Duodenal mucosa (tissue), 2 donors: Measurements from ENCODE around the gene SPTBN4.
"Not testable (repeated sequence)": the region's sequence is repeated elsewhere in the genome, so short reads cannot be mapped to it uniquely, and the experiment has no call there.

Experiments
- H3K27ac ChIP-seq: one replicate; pipeline ENCODE4 v1.7.0; 2013; ENCODE audit warnings: low read depth, low read length
- H3K27me3 ChIP-seq, 2 donors: one replicate each; pipeline ENCODE4 v1.7.0; 2013; ENCODE audit warnings: low read length in 2 of 2, control low read depth in 1 of 2; ENCODE audit not compliant: insufficient read depth in 2 of 2, control insufficient read depth in 1 of 2
- H3K36me3 ChIP-seq, 2 donors: one replicate each; pipeline ENCODE4 v1.7.0; 2013; ENCODE audit warnings: low read length in 2 of 2, control low read depth in 1 of 2; ENCODE audit not compliant: insufficient read depth in 2 of 2, control insufficient read depth in 1 of 2
- H3K4me1 ChIP-seq, 2 donors: one replicate each; pipeline ENCODE4 v1.7.0; 2013; ENCODE audit warnings: low read length in 2 of 2, control low read depth in 1 of 2; ENCODE audit not compliant: insufficient read depth in 2 of 2, control insufficient read depth in 1 of 2
- H3K4me3 ChIP-seq, 2 donors: one replicate each; pipeline ENCODE4 v1.7.0; 2013; ENCODE audit warnings: low read length in 2 of 2, low read depth in 1 of 2
- H3K9ac ChIP-seq, 2 donors: one replicate each; pipeline ENCODE4 v1.7.0; 2013; ENCODE audit warnings: low read length in 2 of 2, low read depth in 1 of 2
- H3K9me3 ChIP-seq, 2 donors: one replicate each; pipeline ENCODE4 v1.7.0; 2013; ENCODE audit warnings: low read length in 2 of 2, control low read depth in 1 of 2; ENCODE audit not compliant: control insufficient read depth in 1 of 2

Gene SPTBN4

DNA sequence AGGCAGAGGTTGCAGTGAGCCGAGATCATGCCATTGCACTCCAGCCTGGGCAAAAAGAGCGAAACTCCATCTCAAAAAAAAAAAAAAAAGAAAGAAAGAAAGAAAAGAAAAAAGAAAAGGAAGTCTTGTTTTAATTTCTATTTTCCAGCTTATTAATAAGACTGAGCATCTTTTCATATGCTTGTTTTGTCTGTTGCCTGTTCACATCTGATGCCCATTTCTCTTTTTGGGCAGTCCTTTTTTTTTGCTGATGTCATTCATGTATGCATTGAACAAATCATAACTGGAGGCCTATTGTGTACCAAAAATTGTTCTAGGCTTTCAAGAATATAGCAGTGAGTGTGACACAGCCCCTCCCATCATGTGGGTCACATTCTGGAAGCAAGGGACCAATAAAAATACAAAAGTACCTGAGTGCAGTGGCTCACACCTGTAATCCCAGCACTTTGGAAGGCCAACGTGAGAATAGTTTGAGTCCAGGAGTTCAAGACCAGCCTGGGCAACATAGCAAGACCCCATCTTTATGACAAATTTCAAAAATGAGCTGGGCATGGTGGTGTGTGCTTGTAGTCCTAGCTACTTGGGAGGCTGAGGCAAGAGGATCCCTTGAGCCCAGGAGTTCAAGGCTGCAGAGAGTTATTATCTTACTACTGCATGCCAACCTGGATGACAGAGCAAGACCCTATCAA is 79.5 kb downstream of the SPTBN4 start:
- peaks cover 4 to 10% of the 10 kb centered on the region in 2 donors for H3K27me3 ChIP-seq
- H3K9ac ChIP-seq, H3K9me3 ChIP-seq, H3K27ac ChIP-seq, H3K4me1 ChIP-seq, H3K4me3 ChIP-seq, H3K36me3 ChIP-seq: not testable (repeated sequence)

DNA sequence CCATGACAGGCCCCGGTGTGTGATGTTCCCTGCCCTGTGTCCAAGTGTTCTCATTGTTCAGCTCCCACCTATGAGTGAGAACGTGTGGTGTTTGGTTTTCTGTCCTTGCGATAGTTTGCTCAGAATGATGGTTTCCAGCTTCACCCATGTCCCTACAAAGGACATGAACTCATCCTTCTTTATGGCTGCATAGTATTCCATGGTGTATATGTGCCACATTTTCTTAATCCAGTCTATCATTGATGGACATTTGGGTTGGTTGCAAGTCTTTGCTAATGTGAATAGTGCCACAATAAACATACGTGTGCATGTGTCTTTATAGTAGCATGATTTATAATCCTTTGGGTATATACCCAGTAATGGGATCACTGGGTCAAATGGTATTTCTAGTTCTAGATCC is 80.4 kb downstream of the SPTBN4 start:
- not testable (repeated sequence) for H3K36me3 ChIP-seq, H3K27ac ChIP-seq, H3K9me3 ChIP-seq, H3K9ac ChIP-seq, H3K4me3 ChIP-seq, H3K4me1 ChIP-seq
- H3K27me3 ChIP-seq, result peaks cover 4 to 10% of the 10 kb centered on the region in 2 donors

DNA sequence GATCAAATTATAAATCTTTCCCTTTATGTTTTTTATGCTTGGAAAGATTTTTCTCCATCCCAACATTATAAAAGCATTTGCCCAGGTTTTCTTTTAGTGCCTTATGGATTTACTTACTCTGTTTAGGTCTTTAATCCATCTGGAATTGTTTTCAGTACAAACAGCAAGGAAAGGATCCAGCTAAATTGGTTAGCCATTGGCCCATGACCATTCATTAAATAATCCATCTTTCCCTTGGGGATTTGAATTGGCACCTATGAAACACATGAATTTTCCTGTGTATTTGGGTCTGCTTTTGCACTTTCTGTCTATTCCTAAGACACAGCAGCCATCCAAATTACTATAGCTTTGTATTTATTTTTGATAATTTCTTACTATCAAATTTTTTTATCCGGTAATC is 81.0 kb downstream of the SPTBN4 start:
- H3K27me3 ChIP-seq, result peaks cover 4 to 12% of the 10 kb centered on the region in 2 donors
- no peaks in the 10 kb centered on the region for H3K9me3 ChIP-seq
- H3K27ac ChIP-seq, result no peak overlapping the region
- no peaks in the 10 kb centered on the region for H3K4me1 ChIP-seq
- H3K9ac ChIP-seq, result no peak overlapping the region
- H3K36me3 ChIP-seq, result no peaks in the 10 kb centered on the region
- H3K4me3 ChIP-seq, result no peak overlapping the region

- Histone ChIP-seq H3K4me1 (no peaks in the 10 kb centered on the region), H3K9me3 (no peaks in the 10 kb centered on the region), H3K4me3 (no peak overlapping the region), H3K9ac (no peak overlapping the region), H3K27me3 (peaks cover 11 to 19% of the 10 kb centered on the region in 2 donors), H3K36me3 (no peaks in the 10 kb centered on the region), H3K27ac (no peak overlapping the region)
These were observed 82.4 kb downstream of the SPTBN4 start for GRCh38 chr19:40549007-40549708.

GRCh38 chr19:40550951-40551350 is 84.2 kb downstream of the SPTBN4 start:
- Histone ChIP-seq H3K4me3 (no peak overlapping the region), H3K27ac (no peak overlapping the region), H3K4me1 (no peaks in the 10 kb centered on the region), H3K27me3 (peaks cover 18 to 32% of the 10 kb centered on the region in 2 donors), H3K9me3 (no peaks in the 10 kb centered on the region), H3K36me3 (no peaks in the 10 kb centered on the region), H3K9ac (no peak overlapping the region)

- H3K36me3 ChIP-seq, result no peaks in the 10 kb centered on the region
- no peak overlapping the region for H3K27ac ChIP-seq
- H3K9ac ChIP-seq, result no peak overlapping the region
- no peaks in the 10 kb centered on the region for H3K9me3 ChIP-seq
- H3K4me1 ChIP-seq, result no peaks in the 10 kb centered on the region
- H3K27me3 ChIP-seq, result peaks cover 18 to 35% of the 10 kb centered on the region in 2 donors
- H3K4me3 ChIP-seq, result no peak overlapping the region
These were observed 86.0 kb downstream of the SPTBN4 start for GRCh38 chr19:40552848-40553247.

DNA sequence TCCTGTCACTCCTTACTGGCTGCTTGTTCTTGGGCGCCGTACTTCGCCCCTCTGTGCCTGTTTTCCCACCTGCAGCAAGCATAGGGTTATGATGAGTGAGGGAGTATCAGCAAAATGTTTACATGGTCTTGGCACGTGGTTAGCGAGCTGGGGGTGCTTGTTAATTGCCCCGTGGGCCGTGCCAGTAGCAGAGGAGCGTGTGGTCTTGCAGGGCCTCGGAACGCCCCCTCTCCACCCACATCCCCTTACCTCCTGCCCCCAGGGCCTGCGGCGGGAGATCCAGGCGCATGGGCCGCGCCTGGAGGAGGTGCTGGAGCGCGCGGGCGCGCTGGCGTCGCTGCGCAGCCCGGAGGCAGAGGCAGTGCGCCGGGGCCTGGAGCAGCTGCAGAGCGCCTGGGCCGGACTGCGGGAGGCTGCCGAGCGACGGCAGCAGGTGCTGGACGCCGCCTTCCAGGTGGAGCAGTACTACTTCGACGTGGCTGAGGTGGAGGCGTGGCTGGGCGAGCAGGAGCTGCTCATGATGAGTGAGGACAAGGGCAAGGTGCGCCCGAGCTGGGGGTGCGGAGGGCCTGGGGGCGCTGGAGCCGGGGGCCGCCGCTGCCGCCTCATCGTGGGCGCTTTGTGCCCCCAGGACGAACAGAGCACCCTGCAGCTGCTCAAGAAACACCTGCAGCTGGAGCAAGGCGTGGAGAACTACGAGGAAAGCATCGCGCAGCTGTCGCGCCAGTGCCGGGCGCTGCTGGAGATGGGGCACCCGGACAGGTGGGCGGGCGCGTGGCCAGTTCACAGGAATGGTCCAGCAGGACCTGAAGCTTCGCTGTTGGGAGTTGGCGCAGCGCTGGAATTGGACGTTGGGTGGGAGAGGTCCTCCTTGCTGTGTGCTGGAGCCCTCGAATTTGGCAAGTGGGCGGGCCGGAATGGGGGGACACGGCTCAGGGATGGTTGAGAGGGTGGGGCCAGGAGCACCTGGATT is 87.4 kb downstream of the SPTBN4 start:
- Histone ChIP-seq H3K27ac (no peak overlapping the region), H3K27me3 (peaks cover 14 to 30% of the 10 kb centered on the region in 2 donors), H3K4me3 (no peak overlapping the region), H3K36me3 (no peaks in the 10 kb centered on the region), H3K9me3 (no peaks in the 10 kb centered on the region), H3K4me1 (no peaks in the 10 kb centered on the region), H3K9ac (no peak overlapping the region)

- Histone ChIP-seq H3K4me1 (no peaks in the 10 kb centered on the region), H3K4me3 (no peak overlapping the region), H3K27ac (no peak overlapping the region), H3K36me3 (no peaks in the 10 kb centered on the region), H3K9ac (no peak overlapping the region), H3K9me3 (no peaks in the 10 kb centered on the region), H3K27me3 (peaks cover 22 to 38% of the 10 kb centered on the region in 2 donors)
These were observed 89.3 kb downstream of the SPTBN4 start for GRCh38 chr19:40555978-40556689.

- Histone ChIP-seq H3K9me3 (no peaks in the 10 kb centered on the region), H3K4me1 (no peaks in the 10 kb centered on the region), H3K27ac (no peak overlapping the region), H3K4me3 (no peak overlapping the region), H3K27me3 (peaks cover 22 to 38% of the 10 kb centered on the region in 2 donors), H3K9ac (no peak overlapping the region), H3K36me3 (no peaks in the 10 kb centered on the region)
These were observed 90.2 kb downstream of the SPTBN4 start for GRCh38 chr19:40556953-40557530.
